ENCODE measurements around the gene RHOU. TPM values are rescaled to one million over a fixed set of nuclear protein-coding genes. Genes with fewer than 3 reads are reported as not detected.

RHOU gene
- total RNA-seq, 1 experiment from 2014 or later, result not detected

- Histone ChIP-seq H3K36me3 (ENCODE audit: low read depth) (no peaks in the 10 kb centered on the region), H3K4me2 (no peak overlapping the region), H3K4me3 (no peak overlapping the region), H3K79me2 (ENCODE audit: low read depth) (no peaks in the 10 kb centered on the region), H4K20me1 (ENCODE audit: insufficient read depth) (no peaks in the 10 kb centered on the region), H3K27ac (no peak overlapping the region), H3F3A (ENCODE audit: insufficient read depth, low read depth) (no peaks in the 10 kb centered on the region), H3K9me2 (ENCODE audit: insufficient read depth) (no peaks in the 10 kb centered on the region), H3K27me3 (ENCODE audit: insufficient read depth, low read depth) (peaks cover 75% of the 10 kb centered on the region), H3K4me1 (replicated peaks; ENCODE audit: insufficient read depth) (no peaks in the 10 kb centered on the region), H3K9me3 (ENCODE audit: insufficient read depth, low read depth) (no peaks in the 10 kb centered on the region), H2AFZ (no peak overlapping the region)
- intact Hi-C loops (cut with micrococcal nuclease; ENCODE audit: unreplicated experiment), result no loop called here
- no peak for DNase-seq
- BruUV-seq (replicated peaks), result no TSS peak
- ChIA-PET CTCF (no interaction called here), POLR2A (ENCODE audit: unreplicated experiment) (no interaction called here)
- TF ChIP-seq CTCF (conservative IDR thresholded peaks at IDR 0.05) (no peak), EZH2 (IDR thresholded peaks at IDR 0.05; ENCODE audit: low read depth) (no peak)
Measured at GRCh38 chr1:228755800-228756199, 20.5 kb downstream of the RHOU start.

DNA sequence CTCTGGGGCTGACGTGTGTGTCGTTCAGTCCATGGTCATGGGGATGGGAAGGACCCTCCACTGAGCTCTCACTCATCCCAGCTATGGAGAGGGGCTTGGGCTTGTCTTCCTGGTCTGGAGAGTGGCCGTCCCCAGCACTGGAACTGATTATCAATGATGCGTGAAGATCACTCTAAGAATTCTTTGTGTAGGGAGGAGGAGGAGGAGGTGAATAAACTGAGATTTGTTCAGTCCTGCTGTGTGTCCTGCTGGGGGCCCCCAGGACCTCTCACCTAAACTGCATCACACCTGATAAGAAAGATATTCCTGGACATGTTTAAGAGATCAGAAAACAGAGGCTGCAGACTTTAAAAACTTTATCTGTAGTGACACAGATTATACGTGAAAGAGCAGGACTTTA, 21.2 kb downstream of the RHOU start:
- no TSS peak for BruUV-seq (replicated peaks)
- no peaks in the 10 kb centered on the region for H4K20me1 ChIP-seq (ENCODE audit: insufficient read depth)
- no peak overlapping the region for H3K4me2 ChIP-seq
- H3F3A ChIP-seq (ENCODE audit: insufficient read depth, low read depth), result no peaks in the 10 kb centered on the region
- no peak overlapping the region for H2AFZ ChIP-seq
- H3K4me1 ChIP-seq (replicated peaks; ENCODE audit: insufficient read depth), result no peaks in the 10 kb centered on the region
- H3K79me2 ChIP-seq (ENCODE audit: low read depth), result no peaks in the 10 kb centered on the region
- no peaks in the 10 kb centered on the region for H3K36me3 ChIP-seq (ENCODE audit: low read depth)
- no peak overlapping the region for H3K27ac ChIP-seq
- ChIA-PET POLR2A (ENCODE audit: unreplicated experiment) (no interaction called here), CTCF (no interaction called here)
- no peak for DNase-seq
- intact Hi-C loops (cut with micrococcal nuclease; ENCODE audit: unreplicated experiment), result no loop called here
- TF ChIP-seq EZH2 (IDR thresholded peaks at IDR 0.05; ENCODE audit: low read depth) (no peak), CTCF (conservative IDR thresholded peaks at IDR 0.05) (no peak)
- no peaks in the 10 kb centered on the region for H3K9me3 ChIP-seq (ENCODE audit: insufficient read depth, low read depth)
- H3K4me3 ChIP-seq, result no peak overlapping the region
- no peaks in the 10 kb centered on the region for H3K9me2 ChIP-seq (ENCODE audit: insufficient read depth)
- H3K27me3 ChIP-seq (ENCODE audit: insufficient read depth, low read depth), result peaks cover 79% of the 10 kb centered on the region

- CTCF ChIA-PET, result no interaction called here
Measured at GRCh38 chr1:228758447-228758846, 23.2 kb downstream of the RHOU start.

More at GRCh38 chr1:228758447-228758846, 23.2 kb downstream of the RHOU start:
- POLR2A ChIA-PET (ENCODE audit: unreplicated experiment), result no interaction called here
- Histone ChIP-seq H3K9me3 (ENCODE audit: insufficient read depth, low read depth) (no peaks in the 10 kb centered on the region), H3K4me1 (replicated peaks; ENCODE audit: insufficient read depth) (no peaks in the 10 kb centered on the region), H4K20me1 (ENCODE audit: insufficient read depth) (no peaks in the 10 kb centered on the region), H3K79me2 (ENCODE audit: low read depth) (no peaks in the 10 kb centered on the region), H3K27ac (no peak overlapping the region), H3K4me2 (no peak overlapping the region), H3F3A (ENCODE audit: insufficient read depth, low read depth) (no peaks in the 10 kb centered on the region), H2AFZ (no peak overlapping the region), H3K36me3 (ENCODE audit: low read depth) (no peaks in the 10 kb centered on the region), H3K9me2 (ENCODE audit: insufficient read depth) (no peaks in the 10 kb centered on the region), H3K4me3 (no peak overlapping the region), H3K27me3 (ENCODE audit: insufficient read depth, low read depth) (peaks cover 94% of the 10 kb centered on the region)
- intact Hi-C loops (cut with micrococcal nuclease; ENCODE audit: unreplicated experiment), result no loop called here
- no peak for DNase-seq
- BruUV-seq (replicated peaks), result no TSS peak
- no peak for TF ChIP-seq EZH2 (IDR thresholded peaks at IDR 0.05; ENCODE audit: low read depth)
- no peak for TF ChIP-seq CTCF (conservative IDR thresholded peaks at IDR 0.05)
